Measurements from ENCODE around the gene SDE2. TPM values are rescaled to one million over a fixed set of nuclear protein-coding genes. Genes with fewer than 3 reads are reported as not detected.
"Not testable (repeated sequence)": the region's sequence is repeated elsewhere in the genome, so short reads cannot be mapped to it uniquely, and the experiment has no call there.

The SDE2 gene
- total RNA-seq, 4 donors from 2014 or later: 10.5 to 18.7 (median 14.1) TPM

DNA sequence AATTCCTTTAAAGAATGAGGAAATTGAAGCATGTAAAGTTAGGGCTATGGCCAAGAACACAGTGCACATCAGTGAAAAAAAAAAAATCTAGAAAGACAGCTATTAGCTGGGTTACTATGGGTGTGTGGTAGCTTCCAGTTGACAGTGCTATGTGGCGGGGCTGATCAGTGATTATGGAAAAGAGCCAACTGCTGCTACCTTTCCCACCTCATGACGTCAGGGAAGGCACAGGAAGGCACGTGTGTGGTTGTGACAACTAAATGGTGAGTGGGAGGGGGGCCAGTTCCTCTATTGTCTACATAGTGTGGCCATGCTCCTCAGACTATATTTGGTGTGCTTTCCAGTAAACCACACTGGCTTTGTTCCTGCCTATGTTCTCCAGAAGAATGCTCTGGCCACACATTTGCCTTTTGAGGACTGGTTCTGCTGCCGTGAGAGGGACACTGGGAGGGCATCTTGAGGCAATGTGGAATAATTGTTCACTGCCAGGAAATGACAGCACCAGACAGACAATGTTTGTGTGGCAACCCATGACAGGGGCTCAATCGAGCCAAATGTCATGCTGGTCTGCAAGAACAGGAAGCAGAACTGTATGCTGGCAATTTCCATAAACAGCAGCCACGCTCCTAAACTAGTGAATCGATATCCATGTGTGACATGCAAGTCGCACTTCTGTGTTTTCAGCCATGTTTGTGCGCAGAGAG lies 3.0 kb upstream of the SDE2 start:
- Histone ChIP-seq H3K36me3 (peaks cover 0 to 3% (median 0%) of the 10 kb centered on the region in 3 donors), H3K9me3 (no peaks in the 10 kb centered on the region), H3K27me3 (no peaks in the 10 kb centered on the region), H3K4me3 (peak overlapping the region in 1 of 4 donors; percentile 17), H3K4me1 (peaks cover 16 to 60% (median 21%) of the 10 kb centered on the region in 3 donors), H3K27ac (peak overlapping the region; percentile 31 to 97 (median 92))
- peak in 1 of 4 donors; percentile 42 for TF ChIP-seq POLR2A (IDR thresholded peaks at IDR 0.05)
- TF ChIP-seq, protein P1, sequence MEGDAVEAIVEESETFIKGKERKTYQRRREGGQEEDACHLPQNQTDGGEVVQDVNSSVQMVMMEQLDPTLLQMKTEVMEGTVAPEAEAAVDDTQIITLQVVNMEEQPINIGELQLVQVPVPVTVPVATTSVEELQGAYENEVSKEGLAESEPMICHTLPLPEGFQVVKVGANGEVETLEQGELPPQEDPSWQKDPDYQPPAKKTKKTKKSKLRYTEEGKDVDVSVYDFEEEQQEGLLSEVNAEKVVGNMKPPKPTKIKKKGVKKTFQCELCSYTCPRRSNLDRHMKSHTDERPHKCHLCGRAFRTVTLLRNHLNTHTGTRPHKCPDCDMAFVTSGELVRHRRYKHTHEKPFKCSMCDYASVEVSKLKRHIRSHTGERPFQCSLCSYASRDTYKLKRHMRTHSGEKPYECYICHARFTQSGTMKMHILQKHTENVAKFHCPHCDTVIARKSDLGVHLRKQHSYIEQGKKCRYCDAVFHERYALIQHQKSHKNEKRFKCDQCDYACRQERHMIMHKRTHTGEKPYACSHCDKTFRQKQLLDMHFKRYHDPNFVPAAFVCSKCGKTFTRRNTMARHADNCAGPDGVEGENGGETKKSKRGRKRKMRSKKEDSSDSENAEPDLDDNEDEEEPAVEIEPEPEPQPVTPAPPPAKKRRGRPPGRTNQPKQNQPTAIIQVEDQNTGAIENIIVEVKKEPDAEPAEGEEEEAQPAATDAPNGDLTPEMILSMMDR (IDR thresholded peaks at IDR 0.05): no peak
- peak; percentile 32 for DNase-seq
- WGBS, 2 donors: 25 to 50% methylated on average over 8 of the region's 9 CpGs
- intact Hi-C loops (cut with DNase I): no loop called here

DNA sequence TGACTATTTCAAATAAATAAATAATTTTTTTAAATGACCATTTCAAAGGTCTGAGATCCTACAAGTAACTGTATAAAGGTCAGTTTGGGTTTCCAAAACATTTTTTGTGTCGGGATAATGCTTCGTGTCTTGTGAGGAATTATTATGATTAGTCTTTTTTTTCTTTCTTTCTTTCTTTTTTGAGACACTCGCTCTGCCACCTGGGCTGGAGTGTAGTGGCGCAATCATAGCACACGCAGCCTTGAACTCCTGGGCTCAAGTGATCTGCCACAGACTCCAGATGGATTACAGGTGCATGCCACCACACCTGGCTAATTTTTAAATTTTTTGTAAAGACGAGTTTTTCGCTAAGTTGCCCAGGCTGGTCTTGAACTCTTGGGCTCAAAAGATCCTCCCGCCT lies 1.9 kb upstream of the SDE2 start:
- intact Hi-C loops (cut with DNase I): no loop called here
- Histone ChIP-seq H3K27ac (peak overlapping the region in 3 of 4 donors; percentile 88 to 97 (median 96)), H3K4me3 (no peak overlapping the region), H3K9me3 (no peaks in the 10 kb centered on the region), H3K4me1 (peaks cover 21 to 68% (median 21%) of the 10 kb centered on the region in 3 donors), H3K27me3 (no peaks in the 10 kb centered on the region), H3K36me3 (peaks cover 0 to 5% (median 0%) of the 10 kb centered on the region in 3 donors)
- TF ChIP-seq, protein P1 (IDR thresholded peaks at IDR 0.05): no peak
- TF ChIP-seq POLR2A (IDR thresholded peaks at IDR 0.05): no peak
- 83 to 87% methylated on average over 8 of the region's 8 CpGs for WGBS, 2 donors
- no peak for DNase-seq

DNA sequence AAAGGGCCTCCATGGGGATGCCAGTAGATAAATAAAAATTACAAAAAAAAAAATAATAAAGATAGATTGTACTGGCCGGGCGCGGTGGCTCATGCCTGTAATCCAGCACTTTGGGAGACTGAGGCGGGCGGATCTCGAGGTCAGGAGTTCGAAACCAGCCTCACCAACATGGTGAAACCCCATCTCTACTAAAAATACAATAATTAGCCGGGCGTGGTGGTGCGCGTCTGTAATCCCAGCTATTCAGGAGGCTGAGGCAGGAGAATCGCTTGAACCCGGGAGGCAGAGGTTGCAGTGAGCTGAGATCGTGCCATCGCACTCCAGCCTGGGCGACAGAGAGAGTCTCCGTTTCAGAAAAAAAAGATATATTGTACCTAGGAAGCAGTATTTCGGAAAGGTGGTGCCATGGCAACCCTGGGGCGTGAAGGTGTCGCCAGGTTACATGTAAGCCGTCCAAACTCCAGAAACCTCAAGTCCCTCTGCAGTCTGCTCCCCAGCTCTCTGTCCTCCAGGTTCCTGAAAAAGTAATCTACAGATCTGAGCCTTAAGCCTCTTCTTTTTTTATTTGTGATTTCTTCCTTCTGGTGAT lies 1.4 kb upstream of the SDE2 start:
- H3K36me3 ChIP-seq; DNase-seq; H3K27me3 ChIP-seq; H3K9me3 ChIP-seq; H3K4me3 ChIP-seq; intact Hi-C loops (cut with DNase I): not testable (repeated sequence)
- 89 to 91% methylated on average over 21 of the region's 21 CpGs for WGBS, 2 donors
- H3K4me1 ChIP-seq: peaks cover 21 to 70% (median 21%) of the 10 kb centered on the region in 3 donors
- H3K27ac ChIP-seq: peak overlapping the region; percentile 35 to 97 (median 89)

DNA sequence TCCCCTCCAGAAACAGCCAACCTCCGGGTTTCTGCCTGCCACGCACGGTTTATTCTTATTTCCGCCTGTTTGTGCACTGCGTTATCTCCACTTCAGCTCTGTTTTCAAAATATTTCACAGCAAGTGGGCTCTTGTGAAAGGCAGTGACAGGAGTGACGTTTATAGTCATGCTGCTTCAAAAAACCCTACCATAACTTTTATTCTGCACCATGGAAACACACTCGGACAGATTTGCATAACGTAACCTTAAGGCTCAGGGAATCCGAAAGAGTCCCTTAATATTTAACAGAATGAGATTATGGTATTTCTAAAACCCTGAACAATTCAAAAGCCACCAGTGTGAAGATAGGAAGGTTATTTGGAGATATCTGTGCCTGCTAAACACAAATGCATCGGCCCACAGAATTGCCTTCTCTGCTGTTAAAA lies 782 bp upstream of the SDE2 start:
- Histone ChIP-seq H3K4me1 (peaks cover 21 to 73% (median 21%) of the 10 kb centered on the region in 3 donors), H3K27me3 (no peaks in the 10 kb centered on the region), H3K4me3 (peak overlapping the region; percentile 8 to 93 (median 86)), H3K9me3 (no peaks in the 10 kb centered on the region), H3K27ac (peak overlapping the region; percentile 82 to 97 (median 94)), H3K36me3 (peaks cover 0 to 10% (median 2%) of the 10 kb centered on the region in 3 donors)
- intact Hi-C loops (cut with DNase I): loop anchor here (5.0 to 10.0 kb wide), 2 partner anchors 65 to 112 kb away; partner anchors contain the start of gene H3-3A
- TF ChIP-seq POLR2A (IDR thresholded peaks at IDR 0.05): no peak
- TF ChIP-seq, protein P1 (IDR thresholded peaks at IDR 0.05): no peak
- 48 to 59% methylated on average over 10 of the region's 10 CpGs for WGBS, 2 donors
- no peak for DNase-seq

DNA sequence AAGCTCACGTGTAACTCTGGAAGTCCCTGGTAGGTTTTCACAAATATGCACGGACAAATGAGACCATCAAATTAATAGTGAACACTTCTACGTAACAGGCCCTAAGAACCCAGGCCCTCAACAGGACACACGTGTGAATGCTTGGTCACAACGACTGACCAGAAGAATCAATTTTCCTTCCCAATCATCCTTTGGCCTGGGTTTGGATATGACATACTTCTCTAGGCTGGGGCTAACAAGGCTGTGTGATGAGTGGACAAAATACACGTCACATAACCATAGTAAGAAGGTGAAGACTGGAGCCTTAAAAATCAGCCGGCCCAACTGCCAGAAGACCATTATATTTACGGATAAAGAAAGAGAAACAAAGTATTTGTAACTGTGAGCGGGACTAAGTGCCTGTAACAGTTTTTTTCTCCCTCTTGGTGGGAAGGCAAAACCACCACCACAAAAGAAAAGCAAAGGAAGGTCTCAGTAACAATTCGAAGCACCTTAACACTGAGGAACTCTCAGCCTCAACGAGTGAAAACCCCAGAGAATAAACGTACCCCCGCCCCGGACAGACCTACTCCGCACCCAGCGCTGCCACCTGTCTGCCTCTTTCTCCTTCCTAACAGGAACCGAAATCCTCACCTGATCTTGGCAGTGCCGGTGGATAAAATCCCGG lies 450 bp downstream of the SDE2 start:
- H3K9me3 ChIP-seq: no peaks in the 10 kb centered on the region
- no peak for DNase-seq
- 0 to 1% methylated on average over 17 of the region's 19 CpGs for WGBS, 2 donors
- H3K27ac ChIP-seq: peak overlapping the region; percentile 82 to 97 (median 94)
- no peak for TF ChIP-seq POLR2A (IDR thresholded peaks at IDR 0.05)
- TF ChIP-seq, protein P1 (IDR thresholded peaks at IDR 0.05): peak in 1 of 6 experiments; percentile 17
- intact Hi-C loops (cut with DNase I): loop anchor here (5.0 to 10.0 kb wide), 2 partner anchors 66 to 114 kb away; partner anchors contain the start of gene H3-3A
- H3K27me3 ChIP-seq: no peaks in the 10 kb centered on the region
- peak overlapping the region; percentile 56 to 93 (median 86) for H3K4me3 ChIP-seq
- peaks cover 0 to 23% (median 7%) of the 10 kb centered on the region in 3 donors for H3K36me3 ChIP-seq
- H3K4me1 ChIP-seq: peaks cover 21 to 73% (median 21%) of the 10 kb centered on the region in 3 donors

Measured in esophagus squamous epithelium (tissue), 5 donors.